Stimulated activated CD8-positive, alpha-beta memory T cell treated with anti-CD3 and anti-CD28 coated beads, Interleukin-4, amount 100 ng/mL, for 4 hours (primary cell): ENCODE measurements around the gene RBAK.
A peak's percentile ranks its signal among the peaks of the same experiment; 100 is the strongest.
"Not testable (repeated sequence)": the region's sequence is repeated elsewhere in the genome, so short reads cannot be mapped to it uniquely, and the experiment has no call there.

Experiments used
- DNase-seq, 2 donors: peaks; one replicate each; pipeline ENCODE4 v3.0.0-alpha.2; 2020; ENCODE audit warnings: low read depth in 2 of 2, low spot score in 1 of 2

RBAK gene

DNA sequence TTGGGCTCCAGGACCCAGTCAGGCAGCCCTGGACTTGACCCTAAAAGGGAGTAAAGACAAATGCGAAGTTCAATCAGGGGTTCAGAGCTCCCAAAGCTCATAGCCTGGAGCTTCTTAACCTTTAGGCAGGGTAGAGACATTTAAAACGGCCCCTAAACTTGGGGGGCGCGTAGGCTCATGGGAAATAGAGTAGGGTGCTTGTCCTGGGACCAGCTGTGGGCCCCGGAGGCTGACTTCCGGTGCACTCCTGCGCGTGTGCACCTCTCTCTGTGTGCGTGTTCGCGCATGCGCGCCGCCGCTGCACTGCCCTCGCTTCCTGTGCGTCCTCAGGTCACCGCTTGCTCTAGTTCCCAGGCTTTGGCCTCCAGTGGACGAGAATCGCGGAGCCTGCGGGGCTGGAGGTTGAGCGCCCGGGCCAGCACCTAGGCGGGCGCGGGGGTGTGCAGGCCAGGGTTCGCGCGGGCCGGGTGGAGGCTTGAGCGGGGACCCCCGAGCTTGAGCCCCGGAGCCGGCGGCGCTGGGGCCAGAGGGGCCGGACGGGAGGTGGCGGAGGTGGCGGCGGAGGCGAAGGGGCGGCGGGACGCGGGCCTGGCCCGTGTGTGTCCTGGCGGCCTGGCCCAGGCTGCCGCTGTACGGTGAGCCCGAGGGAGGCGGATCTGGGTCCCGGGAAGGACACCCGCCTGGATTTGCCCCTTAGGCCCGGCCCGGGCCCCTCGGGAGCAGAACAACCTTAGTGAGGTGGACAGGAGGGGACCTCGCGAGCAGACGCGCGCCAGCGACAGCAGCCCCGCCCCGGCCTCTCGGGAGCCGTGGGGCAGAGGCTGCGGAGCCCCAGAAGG, at the start of gene RBAK:
RBAK (plus strand) TSS at position 303 of the 839 bp plus-strand sequence. CDS start 2,217 bp downstream, outside the sequence.
- DNase-seq, result peak; percentile 69 to 78

DNA sequence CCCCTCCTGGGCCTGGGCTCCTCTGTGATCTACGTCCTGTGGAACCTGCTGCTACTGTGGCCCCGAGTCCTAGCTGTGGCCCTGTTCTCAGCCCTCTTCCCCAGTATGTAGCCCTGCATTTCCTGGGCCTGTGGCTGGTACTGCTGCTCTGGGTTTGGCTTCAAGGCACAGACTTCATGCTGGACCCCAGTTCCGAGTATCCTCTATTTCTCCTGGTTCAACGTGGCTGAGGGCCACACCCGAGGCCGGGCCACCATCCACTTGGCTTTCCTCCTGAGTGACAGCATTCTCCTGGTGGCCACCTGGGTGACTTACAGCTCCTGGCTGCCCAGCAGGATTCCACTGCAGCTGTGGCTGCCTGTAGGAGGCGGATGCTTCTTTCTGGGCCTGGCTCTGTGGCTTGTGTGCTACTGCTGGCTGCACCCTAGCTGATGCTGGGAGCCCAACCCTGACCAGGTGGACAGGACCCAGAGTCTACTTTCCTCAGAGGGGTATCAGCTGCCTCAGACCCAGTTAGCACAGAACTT, 48.9 kb upstream of the RBAK start:
- DNase-seq, result no peak

DNA sequence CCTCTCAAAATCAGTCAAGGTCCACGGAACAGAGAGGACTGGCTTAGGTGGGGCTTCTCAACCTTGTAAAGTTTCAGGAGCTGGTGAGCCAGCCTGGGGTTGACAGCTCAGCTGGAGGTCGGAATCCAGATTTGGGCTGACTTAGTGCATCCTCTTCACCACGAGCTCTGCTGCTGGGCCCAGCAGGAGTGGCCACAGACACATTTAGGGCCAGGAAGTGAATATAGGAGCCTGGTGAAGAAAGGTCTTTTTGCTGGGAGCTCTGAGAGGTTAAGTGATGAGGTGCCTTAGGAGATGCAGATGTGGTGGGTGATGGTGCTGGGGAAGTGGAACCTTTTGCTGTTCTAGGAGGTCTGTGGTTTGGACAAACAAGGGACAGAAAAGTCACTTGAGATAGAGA, 47.4 kb upstream of the RBAK start:
- DNase-seq, result no peak

DNA sequence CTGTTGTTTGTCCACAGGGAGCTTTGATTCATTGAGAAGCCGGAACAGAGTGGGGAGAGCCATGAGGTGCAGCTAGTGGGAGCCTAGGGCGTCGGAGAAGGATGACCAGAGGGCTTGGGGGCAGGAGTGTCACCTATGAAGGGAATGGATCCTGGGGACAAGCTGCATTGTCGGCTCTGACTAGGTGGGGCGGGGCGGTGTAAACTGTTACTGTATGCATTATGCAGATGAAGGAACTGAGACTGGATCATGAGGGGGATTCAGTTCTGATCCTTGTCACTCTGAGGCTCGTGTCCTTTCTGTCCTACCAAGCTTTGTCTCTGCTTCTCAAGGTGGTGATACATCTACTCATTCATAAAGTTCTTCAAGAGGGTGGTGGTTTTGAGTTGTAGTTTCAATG, 46.8 kb upstream of the RBAK start:
- no peak for DNase-seq

GRCh38 chr7:4999369-4999950, 46.2 kb upstream of the RBAK start:
- no peak for DNase-seq

DNA sequence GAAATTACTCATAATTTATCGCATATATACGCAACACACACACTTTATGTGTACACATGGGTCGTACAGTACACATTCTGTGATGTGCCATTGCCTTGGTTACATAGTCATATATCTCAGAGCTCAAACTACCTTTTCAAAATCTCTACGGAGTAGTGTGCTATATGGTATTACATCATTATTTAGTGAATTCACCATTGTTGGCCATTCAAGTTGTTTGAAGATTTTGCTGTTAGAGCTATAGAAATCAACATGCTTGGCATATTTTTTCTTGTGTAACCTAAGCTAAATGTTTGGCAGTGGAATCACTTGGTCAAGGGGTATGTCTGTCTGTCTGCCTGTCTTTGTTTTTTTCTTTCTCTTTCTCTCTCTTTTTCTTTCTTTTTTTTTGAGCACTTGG, 44.7 kb upstream of the RBAK start:
- no peak for DNase-seq

DNA sequence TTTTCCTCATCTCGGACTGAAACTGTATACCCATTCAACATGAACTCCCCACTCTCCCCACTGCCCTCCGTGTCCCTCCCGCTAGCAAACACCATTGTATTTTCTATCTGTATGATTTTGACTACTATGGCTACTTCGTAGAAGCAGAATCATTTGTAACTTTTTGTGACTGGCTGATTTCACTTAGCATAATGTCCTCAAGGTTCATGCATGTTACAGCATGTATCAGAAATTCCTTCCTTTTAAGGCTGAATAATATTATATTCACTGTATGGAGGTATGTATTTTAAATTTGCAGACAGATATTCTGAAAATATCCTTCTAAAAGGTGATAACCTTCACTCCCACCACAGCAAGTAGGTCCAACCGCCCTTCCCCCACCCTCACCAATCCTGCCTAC, 43.7 kb upstream of the RBAK start:
- DNase-seq, result no peak

DNA sequence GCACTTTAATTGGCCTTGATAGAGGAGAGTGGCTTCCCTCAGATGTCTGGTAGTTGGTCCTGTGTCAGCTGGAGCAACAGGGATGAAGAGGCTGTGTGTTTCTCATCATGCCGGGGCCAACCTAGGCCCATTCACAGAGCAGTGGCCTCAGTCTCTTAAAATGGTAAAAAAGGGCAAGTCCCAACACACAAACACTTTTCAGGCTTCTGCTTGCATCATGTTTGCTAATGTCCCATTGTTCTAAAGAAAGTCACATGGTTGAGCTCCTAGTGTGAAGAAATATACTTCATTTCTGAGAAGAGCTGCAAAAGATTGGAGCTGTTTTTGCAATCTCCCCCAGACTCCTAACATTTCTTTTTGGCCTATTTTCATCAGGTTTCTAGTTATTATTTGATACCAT, 40.6 kb upstream of the RBAK start:
- DNase-seq, result no peak

DNA sequence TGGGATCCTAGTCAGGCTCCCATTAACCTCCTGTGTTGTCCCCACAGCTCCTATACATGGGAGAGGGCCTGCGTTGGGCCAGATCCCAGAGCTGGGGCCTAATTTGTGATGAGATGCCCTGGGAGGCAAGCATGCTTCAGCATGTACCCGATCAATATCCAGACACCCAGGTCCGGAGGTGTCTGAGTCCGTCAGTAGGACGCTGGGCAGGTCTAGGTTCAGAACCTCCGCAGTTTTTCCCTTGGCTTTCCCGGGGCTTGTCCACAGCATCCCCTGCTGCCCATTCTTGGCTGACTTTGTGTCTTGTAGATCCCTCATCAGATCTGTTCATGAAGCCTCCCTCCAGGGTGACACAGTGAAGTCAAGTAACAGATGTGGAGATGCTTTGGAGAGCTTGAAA, 32.7 kb upstream of the RBAK start:
- no peak for DNase-seq

DNA sequence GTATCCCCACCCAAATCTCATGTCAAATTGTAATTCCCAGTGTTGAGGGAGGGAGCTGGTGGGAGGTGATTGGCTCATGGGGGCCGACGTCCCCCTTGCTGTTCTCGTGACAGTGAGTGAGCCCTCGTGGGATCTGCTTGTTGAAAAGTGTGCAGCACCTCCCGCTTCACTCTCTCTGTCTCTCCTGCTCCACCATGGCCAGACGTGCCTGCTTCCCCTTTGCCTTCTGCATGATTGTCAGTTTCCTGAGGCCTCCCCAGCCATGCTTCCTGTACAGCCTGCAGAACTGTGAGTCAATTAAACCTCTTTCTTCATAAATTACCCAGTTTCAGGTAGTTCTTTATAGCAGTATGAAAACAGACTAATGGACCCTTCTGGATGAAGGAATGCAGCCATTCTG, 29.7 kb upstream of the RBAK start:
- not testable (repeated sequence) for DNase-seq

DNA sequence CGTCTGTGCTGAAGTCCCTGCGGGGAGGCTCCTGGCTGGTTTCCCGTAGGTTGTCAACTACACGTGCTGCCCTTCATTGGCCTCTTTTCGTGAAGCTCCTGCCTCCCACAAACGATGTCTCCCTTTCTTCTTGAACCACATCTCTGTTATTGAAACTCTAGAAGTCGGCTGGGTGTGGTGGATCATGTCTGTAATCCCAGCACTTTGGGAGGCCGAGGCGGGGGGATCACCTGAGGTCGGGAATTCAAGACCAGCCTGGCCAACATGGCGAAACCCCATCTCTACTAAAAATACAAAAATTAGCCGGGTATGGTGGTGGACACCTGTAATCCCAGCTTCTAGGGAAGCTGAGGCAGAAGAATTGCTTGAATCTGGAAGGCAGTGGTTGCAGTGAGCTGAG, 28.0 kb upstream of the RBAK start:
- DNase-seq, result not testable (repeated sequence)

DNA sequence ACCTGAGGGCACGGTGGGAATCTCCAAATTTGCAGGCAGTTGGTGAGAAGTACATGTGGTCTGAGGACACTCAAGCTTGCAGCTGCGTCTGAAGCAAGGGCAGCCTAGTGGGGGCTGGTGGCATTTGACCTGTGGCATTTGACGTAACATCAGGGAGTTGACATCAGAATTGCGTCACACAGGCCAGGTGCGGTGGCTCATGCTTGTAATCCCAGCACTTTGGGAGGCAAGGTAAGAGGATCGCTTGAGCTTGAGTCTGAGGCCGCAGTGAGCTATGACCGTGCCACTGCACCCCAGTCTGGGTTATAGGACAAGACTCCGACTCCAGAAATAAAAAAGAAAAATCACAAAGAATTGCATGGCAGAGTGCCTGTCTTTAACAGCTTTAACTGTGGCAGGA, 25.6 kb upstream of the RBAK start:
- DNase-seq, result no peak

DNA sequence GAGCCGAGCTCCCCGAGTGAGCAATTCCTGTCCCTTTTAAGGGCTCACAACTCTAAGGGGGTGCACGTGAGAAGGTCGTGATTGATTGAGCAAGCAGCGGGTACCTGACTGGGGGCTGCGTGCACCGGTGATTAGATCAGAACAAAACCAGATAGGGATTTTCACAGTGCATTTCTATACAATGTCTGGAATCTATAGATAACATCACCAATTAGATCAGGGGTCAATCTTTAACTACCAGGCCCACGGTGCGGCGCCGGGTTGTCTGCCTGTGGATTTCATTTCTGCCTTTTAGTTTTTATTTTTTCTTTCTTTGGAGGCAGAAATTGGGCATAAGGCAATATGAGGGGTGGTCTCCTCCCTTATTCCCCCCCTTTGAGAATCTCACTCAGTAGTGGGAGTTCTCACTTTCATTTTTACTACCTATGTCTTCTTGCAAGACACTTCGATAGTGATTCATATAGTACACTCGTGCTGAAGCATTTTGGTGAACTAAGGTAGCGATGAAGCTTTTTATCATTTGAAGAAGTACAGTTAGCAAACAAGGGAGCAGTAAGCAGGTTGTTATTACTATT, 24.6 kb upstream of the RBAK start:
- not testable (repeated sequence) for DNase-seq

GRCh38 chr7:5023626-5024025, 22.0 kb upstream of the RBAK start:
- DNase-seq, result not testable (repeated sequence)

DNA sequence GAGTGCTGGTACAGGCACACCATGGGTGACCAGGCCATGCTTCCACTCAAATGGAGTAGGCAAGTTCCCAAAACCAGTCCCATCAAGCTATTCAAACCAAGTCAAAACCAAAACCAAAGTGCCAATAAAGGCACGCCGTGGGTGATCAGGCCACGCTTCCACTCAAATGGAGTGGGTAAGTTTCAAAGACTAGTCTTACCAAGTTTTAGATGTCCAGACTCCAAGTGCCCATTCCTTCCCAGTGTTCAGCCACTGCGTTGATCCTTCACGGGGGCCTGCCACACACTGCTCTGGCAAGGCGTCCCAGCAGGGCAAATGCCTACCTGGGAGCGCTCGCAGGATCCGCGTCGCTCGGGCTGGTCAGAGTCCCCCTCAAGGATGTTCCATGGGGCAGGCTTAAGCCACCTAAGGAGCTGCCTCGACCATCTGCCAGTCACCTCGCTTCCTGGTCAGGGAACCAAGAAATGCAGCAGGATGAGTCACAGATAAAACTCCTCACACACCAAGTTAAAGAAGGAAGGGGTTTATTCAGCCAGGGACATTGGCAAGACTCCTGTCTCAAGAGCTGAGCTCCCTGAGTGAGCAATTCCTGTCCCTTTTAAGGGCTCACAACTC, 17.8 kb upstream of the RBAK start:
- not testable (repeated sequence) for DNase-seq

GRCh38 chr7:5033186-5033585, 12.5 kb upstream of the RBAK start:
- DNase-seq, result not testable (repeated sequence)

GRCh38 chr7:5035276-5035675, 10.4 kb upstream of the RBAK start:
- no peak for DNase-seq

DNA sequence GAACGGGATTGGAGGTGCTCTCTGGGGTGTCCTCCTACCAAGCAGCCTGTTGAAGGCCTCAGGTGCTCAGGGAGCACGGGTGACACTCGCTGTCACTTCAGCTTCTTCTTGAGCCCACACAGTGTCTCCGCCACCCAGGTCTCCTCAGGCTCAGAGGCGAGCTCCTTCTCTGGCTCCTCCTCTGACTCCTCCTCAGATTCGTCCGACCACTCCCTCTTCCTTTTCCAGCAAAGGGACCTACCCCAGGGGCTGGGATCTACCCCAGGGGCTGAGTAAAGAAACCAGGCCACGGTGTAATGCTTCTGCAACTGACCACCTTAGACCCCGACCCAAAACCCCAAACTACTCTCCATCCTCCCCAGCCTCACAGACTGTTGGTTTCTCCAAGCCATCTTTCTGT, 9.2 kb upstream of the RBAK start:
- no peak for DNase-seq

DNA sequence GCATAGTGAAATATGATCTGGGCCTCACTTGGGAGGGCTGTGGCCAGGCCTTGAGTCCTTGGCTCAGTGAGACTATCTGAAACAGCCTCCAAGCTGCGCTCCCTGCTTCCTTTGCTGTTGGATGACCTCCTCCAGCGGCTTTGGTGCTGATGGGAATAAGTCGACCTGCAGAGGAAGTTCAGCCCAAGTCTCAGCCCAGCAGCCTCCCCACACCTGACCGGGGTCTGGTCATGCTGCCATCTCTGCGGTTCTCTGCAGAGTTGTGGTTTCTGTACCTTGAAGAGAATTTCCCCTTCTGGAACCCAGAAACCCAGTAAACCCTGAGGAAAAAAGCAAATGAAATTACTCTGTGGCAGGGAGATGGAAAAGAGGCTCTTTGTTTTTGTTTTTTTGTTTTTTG, 4.6 kb upstream of the RBAK start:
- no peak for DNase-seq

DNA sequence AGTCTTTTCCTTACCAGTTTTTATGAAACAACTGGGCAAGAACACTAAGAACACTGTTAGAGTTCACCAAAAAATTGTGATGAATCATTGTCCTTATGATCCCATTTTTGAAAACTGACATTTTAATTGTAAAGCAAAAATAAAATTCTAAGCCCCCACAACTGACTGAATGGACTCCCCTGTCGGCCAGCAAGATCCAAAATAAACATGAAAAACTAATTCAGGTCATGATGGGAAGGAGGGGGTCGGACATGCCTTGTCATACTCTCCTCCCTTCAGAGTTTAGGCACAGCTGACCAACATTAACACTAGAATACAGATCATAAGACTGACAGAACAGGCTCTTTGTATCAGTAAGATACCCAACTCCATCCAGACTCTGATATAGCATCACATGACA, 2.0 kb upstream of the RBAK start:
- DNase-seq, result no peak

- DNase-seq, result peak in 1 of 2 donors; percentile 1
Observed at GRCh38 chr7:5046397-5046732, 705 bp downstream of the RBAK start.

DNA sequence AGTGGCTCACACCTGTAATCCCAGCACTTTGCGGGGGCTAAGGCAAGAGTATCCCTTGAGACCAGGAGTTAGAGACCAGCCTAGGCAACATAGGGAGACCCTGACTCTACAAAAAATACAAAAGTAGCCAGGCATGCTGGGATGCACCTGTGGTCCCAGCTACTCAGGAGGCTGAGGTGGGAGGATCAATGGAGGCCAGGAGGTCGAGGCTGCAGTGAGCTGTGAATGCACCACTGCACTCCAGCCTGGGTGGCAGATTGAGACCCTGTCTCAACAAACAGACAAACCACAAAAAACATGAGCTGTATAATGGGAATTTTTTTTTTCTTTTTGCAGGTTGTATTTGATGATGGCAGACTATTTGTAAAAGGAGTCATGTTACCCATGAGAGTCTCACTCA, 1.5 kb downstream of the RBAK start:
- not testable (repeated sequence) for DNase-seq
